ENCODE measurements around the gene DLG2.

Gene DLG2

GRCh38 chr11:84430661-84431060 lies 1196.5 kb downstream of the DLG2 start:
- in situ Hi-C loops (cut with MboI; ENCODE audit: low sequenced_read_pairs): no loop called here

- in situ Hi-C loops (cut with MboI; ENCODE audit: low sequenced_read_pairs): no loop called here
These were observed 1201.5 kb downstream of the DLG2 start for GRCh38 chr11:84425673-84426072.

- in situ Hi-C loops (cut with MboI; ENCODE audit: low sequenced_read_pairs): no loop called here
These were observed 1206.9 kb downstream of the DLG2 start for GRCh38 chr11:84420271-84420670.

GRCh38 chr11:84419616-84420015 lies 1207.5 kb downstream of the DLG2 start:
- in situ Hi-C loops (cut with MboI; ENCODE audit: low sequenced_read_pairs): no loop called here

- in situ Hi-C loops (cut with MboI; ENCODE audit: low sequenced_read_pairs): no loop called here
These were observed 1212.2 kb downstream of the DLG2 start for GRCh38 chr11:84414920-84415319.

GRCh38 chr11:84413549-84413948 lies 1213.6 kb downstream of the DLG2 start:
- in situ Hi-C loops (cut with MboI; ENCODE audit: low sequenced_read_pairs): no loop called here

- in situ Hi-C loops (cut with MboI; ENCODE audit: low sequenced_read_pairs): no loop called here
These were observed 1214.3 kb downstream of the DLG2 start for GRCh38 chr11:84412862-84413261.

- in situ Hi-C loops (cut with MboI; ENCODE audit: low sequenced_read_pairs): no loop called here
These were observed 1218.2 kb downstream of the DLG2 start for GRCh38 chr11:84408946-84409411.

GRCh38 chr11:84407091-84407490 lies 1220.1 kb downstream of the DLG2 start:
- in situ Hi-C loops (cut with MboI; ENCODE audit: low sequenced_read_pairs): no loop called here

GRCh38 chr11:84398017-84398626 lies 1229.0 kb downstream of the DLG2 start:
- in situ Hi-C loops (cut with MboI; ENCODE audit: low sequenced_read_pairs): no loop called here

- in situ Hi-C loops (cut with MboI; ENCODE audit: low sequenced_read_pairs): no loop called here
These were observed 1230.6 kb downstream of the DLG2 start for GRCh38 chr11:84396521-84396920.

GRCh38 chr11:84390441-84391078 lies 1236.6 kb downstream of the DLG2 start:
- in situ Hi-C loops (cut with MboI; ENCODE audit: low sequenced_read_pairs): no loop called here

- in situ Hi-C loops (cut with MboI; ENCODE audit: low sequenced_read_pairs): no loop called here
These were observed 1237.4 kb downstream of the DLG2 start for GRCh38 chr11:84389696-84390095.

- in situ Hi-C loops (cut with MboI; ENCODE audit: low sequenced_read_pairs): no loop called here
These were observed 1242.4 kb downstream of the DLG2 start for GRCh38 chr11:84384731-84385130.

- in situ Hi-C loops (cut with MboI; ENCODE audit: low sequenced_read_pairs): no loop called here
These were observed 1243.6 kb downstream of the DLG2 start for GRCh38 chr11:84383576-84383975.

- in situ Hi-C loops (cut with MboI; ENCODE audit: low sequenced_read_pairs): no loop called here
These were observed 1245.5 kb downstream of the DLG2 start for GRCh38 chr11:84381666-84382065.

- in situ Hi-C loops (cut with MboI; ENCODE audit: low sequenced_read_pairs): no loop called here
These were observed 1254.7 kb downstream of the DLG2 start for GRCh38 chr11:84372381-84372950.

GRCh38 chr11:84358034-84358433 lies 1269.1 kb downstream of the DLG2 start:
- in situ Hi-C loops (cut with MboI; ENCODE audit: low sequenced_read_pairs): no loop called here

GRCh38 chr11:84355911-84356310 lies 1271.2 kb downstream of the DLG2 start:
- in situ Hi-C loops (cut with MboI; ENCODE audit: low sequenced_read_pairs): no loop called here

- in situ Hi-C loops (cut with MboI; ENCODE audit: low sequenced_read_pairs): no loop called here
These were observed 1281.5 kb downstream of the DLG2 start for GRCh38 chr11:84345597-84345996.

GRCh38 chr11:84345027-84345426 lies 1282.1 kb downstream of the DLG2 start:
- in situ Hi-C loops (cut with MboI; ENCODE audit: low sequenced_read_pairs): no loop called here

GRCh38 chr11:84339796-84340195 lies 1287.3 kb downstream of the DLG2 start:
- in situ Hi-C loops (cut with MboI; ENCODE audit: low sequenced_read_pairs): no loop called here

All from HL-60/S4 treated with phorbol 12-myristate 13-acetate at 8.2 ng/mL for 4 days and 3 days (cell line).